ENCODE results near the gene OVCH2.
A peak's percentile ranks its signal among the peaks of the same experiment; 100 is the strongest.
"Not testable (repeated sequence)": the region's sequence is repeated elsewhere in the genome, so short reads cannot be mapped to it uniquely, and the experiment has no call there.

Gene OVCH2

DNA sequence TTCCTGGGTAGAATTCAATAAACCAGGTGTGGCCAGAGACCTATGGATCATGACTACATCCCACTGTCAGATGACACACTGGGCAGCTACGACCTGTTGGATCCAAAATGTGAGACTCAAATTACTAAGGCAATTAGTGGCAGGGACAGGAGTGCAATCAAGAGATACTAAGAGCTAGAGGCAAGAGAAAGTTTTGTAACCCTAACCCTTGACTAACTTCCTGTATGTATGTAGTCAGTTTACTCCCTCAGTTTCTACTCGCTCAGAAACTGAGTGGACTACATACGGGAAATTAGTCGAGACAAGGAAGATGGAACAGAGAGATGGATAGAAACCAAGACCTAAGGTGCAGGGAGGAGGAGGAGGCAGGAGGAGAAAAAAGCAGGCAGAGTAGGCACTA, 35.6 kb downstream of the OVCH2 start:
- DNase-seq: no peak

DNA sequence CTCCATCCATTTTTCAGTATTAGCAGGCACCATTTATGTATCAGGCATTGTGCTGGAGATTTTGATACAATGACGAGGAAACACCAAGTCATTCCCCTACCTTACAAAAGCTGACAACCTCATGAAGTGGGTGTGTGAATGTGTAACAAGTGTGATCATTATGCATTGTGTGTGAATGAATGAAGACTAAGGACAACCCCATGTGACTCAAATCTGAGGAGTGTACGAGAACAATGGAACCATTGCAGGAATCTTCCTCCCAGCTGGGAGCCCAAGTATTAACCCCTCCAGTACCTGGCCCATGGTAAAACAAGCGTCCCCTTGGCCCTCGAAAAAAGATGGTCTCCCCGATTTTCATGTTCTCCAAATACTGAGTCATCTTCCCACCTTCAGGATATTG, 37.4 kb downstream of the OVCH2 start:
- no peak for DNase-seq

GRCh38 chr11:7668464-7668863, 37.8 kb downstream of the OVCH2 start:
- no peak for DNase-seq

GRCh38 chr11:7667460-7667859, 38.8 kb downstream of the OVCH2 start:
- no peak for DNase-seq

GRCh38 chr11:7666292-7666866, 39.9 kb downstream of the OVCH2 start:
- DNase-seq: no peak

DNA sequence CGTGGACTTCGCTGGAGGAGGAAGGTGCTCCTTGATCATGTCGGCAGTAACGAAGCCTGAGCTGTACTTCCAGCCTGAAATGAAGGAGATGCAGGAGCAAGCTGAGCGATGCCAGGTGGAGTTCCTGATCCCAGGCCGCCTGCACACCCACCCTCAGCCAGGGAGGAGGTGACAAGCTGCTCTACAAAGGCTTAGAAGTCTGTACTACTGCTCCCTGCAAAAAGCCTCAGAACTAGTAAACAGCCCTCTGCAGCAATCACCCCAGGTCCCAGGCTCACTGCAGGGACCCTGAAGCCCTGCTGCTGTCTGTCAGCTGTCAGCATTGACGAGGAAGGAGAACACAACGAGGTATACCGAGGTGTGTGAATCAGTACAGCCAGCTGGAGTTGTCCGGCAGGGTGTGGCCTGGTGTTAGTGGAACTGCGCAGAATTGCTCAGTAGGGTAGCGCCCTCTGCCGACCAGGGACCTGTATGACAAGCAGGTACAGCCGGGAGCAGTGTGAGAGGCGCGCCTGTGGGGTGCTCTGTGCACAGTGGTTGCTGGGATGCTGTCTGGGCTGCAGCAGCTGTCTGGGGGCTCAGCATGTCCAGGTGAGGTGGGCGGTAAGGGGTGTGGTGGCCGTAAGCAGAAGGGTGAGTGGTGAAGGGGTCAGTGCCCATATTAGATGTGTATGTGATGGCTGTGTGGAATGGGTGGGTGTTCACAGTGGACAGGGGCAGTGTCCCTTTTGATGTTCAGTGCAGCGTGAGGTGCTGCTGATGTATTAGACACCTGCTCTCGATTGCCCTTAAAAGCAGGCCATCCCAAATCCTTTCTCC, 40.6 kb downstream of the OVCH2 start:
- DNase-seq: peak; percentile 50

DNA sequence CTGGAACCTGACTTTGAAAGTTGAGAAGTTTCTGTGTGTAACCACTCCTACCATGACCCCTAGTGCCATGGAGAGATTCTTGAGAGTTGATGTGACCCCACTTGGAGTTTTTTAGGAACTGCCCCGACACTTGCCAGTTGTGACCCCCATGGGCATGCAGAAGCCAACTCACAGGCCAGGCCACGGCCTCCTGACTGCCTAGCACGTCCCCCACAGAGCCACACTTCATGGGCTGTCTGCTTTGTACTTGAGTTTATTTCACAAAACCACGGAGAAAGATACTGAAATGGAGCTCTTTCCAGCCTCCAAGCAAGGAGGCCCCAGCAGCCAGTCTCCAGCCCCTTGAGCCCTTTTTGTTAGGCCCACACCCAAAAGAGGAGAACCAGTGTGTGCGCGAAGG, 41.4 kb downstream of the OVCH2 start:
- no peak for DNase-seq

GRCh38 chr11:7663531-7663930, 42.7 kb downstream of the OVCH2 start:
- not testable (repeated sequence) for DNase-seq

DNA sequence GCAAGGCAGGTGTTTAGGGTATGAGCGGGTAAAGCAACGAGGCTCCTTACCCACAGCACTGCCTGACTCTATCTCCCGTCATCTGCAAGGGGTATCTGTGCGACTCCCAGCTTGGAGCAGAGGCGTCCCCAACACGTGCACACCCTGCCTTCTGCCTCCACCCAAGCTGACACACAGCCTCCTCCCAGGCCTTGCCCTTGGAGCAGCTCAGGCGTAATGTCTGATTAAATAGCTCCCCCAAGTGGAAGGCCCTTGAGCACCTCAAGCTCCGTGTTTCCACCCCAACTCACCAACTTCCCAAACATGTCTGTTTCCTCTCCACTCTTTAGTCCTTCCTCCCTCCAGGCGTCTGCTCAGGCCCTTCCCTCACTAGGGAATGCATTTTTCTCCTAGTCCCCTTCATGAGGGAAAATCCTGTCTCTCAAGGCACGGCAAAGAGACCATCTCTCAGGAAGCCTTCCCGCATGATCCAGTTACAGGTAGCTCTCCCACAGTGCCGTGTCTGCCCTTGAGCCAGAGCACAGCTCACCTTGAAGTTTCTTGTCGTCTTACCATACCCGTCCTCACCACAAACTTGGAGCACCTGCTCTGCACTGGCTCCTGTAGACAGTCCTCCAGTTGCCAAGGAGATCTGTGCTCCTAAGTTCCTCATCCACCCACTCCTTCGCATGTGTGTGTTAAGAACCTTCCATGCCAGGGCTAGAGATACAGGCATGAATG, 48.8 kb downstream of the OVCH2 start:
- DNase-seq: no peak

DNA sequence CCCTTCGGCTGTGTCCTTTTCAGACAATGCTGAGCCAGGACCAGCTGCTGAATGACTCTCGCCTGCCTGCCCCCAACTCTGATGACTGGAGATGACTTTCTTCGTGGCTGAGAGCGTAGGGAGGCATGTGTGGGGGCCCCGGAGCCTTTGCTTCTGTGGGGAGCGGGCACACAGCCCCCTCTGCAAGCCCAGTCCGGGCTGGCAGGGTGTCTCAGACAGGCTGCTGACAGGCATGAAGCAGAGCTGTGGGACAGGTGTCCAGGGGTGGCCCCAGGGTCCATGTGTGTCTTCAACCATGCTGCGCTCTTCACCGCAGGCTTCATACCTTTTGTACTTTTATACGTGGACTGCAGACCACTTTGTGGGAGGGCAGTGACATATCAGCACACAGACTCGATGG, 49.6 kb downstream of the OVCH2 start:
- DNase-seq: no peak

GRCh38 chr11:7655253-7656217, 50.7 kb downstream of the OVCH2 start:
- no peak for DNase-seq

DNA sequence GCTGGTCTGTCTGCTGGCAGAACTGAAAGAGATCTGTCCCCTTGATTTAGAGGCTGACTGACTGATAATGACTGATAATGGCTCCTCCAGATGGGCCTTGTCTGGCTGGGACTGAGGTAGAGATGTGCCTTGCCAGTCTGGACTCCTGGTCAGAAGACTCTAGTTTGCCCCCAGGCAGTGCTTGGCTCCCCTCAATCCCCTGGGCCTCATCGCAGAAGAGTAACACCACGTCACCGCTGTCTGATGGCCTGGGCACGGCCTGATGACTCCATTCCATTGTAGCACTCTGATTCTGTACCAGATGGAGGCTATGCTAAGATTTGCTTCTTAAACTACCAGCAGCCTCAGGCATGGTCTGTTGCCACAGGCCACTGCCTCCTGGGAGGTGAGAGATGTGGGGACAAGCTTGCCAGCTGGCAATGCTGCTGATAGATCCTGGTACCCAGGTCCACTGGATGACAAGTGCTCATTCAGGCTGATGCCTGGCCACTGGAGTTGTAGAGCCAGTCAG, 52.0 kb downstream of the OVCH2 start:
- no peak for DNase-seq

DNA sequence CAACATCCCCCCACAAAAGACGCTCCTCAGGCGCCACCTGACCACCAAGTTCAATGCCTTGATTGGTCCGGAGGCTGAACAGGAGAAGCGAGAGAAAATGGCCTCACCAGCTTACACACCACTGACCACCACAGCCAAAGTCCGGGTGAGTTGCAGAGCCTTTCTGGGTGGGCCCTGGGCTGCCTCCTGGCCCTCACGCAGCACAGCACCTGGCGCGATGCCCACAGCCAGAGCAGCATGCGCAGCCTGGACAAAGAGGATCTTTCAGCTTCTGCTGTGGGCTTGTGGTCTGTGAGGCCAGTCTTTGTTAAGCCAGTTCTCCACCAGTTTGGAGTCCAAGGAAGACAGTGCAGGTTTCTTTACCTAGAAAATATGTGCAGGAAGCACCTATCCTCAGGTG, 54.6 kb downstream of the OVCH2 start:
- no peak for DNase-seq

DNA sequence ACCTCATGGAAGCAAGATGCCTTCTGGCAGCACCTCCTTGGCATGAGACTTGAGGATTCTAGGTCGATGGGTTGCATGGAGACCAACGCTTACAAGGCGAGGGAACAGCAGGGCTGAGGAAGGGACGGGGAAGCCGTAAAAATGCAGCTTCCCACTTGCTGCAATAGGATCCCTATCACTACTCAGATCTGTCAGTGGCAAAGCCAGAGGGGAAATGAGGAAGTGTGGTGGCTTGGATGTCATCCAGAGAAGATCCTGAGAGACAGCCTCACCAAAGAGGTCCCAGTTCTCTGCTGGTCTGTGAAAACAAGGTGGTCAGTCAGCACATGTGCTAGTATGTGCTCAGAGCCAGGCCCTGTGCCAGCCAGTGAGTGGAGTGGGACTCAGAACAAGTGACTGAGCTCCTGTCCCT, 55.1 kb downstream of the OVCH2 start:
- DNase-seq: no peak

- no peak for DNase-seq
Measured at GRCh38 chr11:7648264-7648663, 58.0 kb downstream of the OVCH2 start.

GRCh38 chr11:7646866-7647265, 59.4 kb downstream of the OVCH2 start:
- DNase-seq: no peak

- DNase-seq: no peak
Measured at GRCh38 chr11:7645206-7645605, 61.1 kb downstream of the OVCH2 start.

DNA sequence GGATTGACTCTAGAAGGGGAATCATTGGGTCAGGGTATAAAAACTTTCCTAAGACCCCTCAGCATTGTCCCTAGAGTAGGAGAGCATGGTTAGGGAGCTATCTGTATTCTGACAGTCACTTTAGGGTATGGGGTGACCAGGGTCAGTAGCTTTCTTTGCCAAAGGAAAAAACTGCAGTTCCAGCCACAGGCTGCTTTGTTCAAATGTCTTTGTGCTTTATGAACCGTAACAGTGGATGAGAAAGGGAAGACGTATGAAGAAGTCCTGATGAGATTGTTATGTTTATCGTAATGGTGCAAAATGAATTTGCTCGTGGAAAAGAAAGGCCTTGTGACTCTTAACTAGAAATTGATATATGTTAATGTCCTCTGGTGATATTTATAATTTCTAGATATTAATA, 63.0 kb downstream of the OVCH2 start:
- no peak for DNase-seq

GRCh38 chr11:7642747-7643146, 63.5 kb downstream of the OVCH2 start:
- no peak for DNase-seq

DNA sequence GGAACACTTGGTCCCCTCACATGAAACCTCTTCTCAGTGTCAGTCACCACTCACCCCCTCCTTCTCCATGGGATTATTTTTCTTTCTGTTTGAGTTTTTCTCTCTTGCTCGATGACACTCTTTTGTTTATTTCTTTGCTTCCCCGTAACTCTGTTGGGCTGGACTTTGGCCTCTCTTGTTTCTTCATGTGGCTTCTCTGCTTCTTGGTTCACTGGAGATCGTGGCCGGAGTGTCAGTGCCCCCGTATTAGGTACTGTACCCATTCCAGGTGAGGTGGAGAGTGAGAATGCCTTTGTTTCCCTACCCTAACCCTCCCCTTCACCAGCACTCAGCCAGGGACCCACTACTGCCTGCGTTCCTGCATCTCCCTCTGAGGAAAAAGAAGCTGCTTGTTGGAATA, 65.5 kb downstream of the OVCH2 start:
- no peak for DNase-seq

DNA sequence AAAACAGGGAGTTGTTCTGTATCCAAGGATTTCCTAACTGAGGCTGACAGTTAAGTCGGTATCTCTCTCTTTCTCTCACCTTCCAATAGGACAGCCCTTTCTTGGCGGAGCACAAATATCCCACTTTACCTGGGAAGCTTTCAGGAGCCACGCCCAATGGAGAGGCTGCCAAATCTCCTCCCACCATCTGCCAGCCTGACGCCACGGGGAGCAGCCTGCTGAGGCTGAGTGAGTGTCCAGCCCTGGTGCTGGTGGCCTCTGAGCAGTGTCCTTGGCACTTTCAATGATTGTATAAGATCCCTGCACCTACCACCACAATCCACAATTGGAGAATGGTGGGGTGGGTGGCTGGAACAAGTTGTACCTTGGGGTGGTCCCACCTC, 66.6 kb downstream of the OVCH2 start:
- no peak for DNase-seq

Data from NCI-H187 treated with DMSO at 0.1 percent for 48 hours (cell line).